NCI-H460 (cell line): ENCODE results near the gene WDR12. TPM values are rescaled to one million over a fixed set of nuclear protein-coding genes. Genes with fewer than 3 reads are reported as not detected.
"Not testable (repeated sequence)": the region's sequence is repeated elsewhere in the genome, so short reads cannot be mapped to it uniquely, and the experiment has no call there.

Source experiments
- DNase-seq: peaks from one replicate; pipeline ENCODE4 v3.0.0-alpha.2; 2016; ENCODE audit warnings: low read depth; ENCODE audit errors: extremely low read depth
- total RNA-seq: library from RNA; depleted of rRNA; stranded (reverse); fragments of >200 nt; shearing (Covaris generic); gene quantifications from 2 replicates; pipeline ENCODE4 v1.2.3, GENCODE V29; 2014

WDR12 gene
- total RNA-seq, 1 experiment from 2014 or later = 161 TPM

- not testable (repeated sequence) for DNase-seq
Measured at GRCh38 chr2:202905507-202905906, 6.0 kb downstream of the WDR12 start.

- DNase-seq = no peak
Measured at GRCh38 chr2:202885190-202885589, 26.3 kb downstream of the WDR12 start.

DNA sequence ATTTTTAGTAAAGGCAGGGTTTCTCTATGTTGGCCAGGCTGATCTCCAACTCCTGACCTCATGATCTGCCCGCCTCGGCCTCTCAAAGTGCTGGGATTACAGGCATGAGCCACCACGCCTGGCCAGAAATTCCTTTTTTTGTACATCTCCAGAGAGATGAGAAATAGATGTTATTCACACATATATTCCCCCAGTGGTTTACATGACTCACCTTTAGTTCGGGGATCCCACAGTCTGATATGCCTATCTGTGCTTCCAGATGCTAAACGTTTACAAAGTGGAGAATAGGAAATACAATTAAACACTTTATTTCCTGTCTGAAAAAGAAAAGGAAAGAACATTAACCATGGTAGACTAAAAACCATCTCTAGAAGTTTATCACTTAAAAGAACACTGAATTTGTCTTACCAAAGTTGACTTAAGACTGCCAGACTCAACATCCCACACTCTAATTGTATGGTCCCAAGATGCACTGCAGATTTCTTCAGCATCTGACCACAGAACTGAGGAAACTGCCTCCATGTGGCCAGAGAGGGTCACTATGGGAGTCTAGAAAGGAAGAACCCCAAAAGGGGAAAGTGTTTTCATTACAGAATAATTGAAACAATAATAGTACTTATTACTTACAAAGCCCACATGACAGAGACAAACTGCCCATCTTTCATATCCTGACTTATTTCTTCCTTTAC is 27.3 kb downstream of the WDR12 start:
- no peak for DNase-seq

- DNase-seq = no peak
Measured at GRCh38 chr2:202881570-202881969, 29.9 kb downstream of the WDR12 start.

DNA sequence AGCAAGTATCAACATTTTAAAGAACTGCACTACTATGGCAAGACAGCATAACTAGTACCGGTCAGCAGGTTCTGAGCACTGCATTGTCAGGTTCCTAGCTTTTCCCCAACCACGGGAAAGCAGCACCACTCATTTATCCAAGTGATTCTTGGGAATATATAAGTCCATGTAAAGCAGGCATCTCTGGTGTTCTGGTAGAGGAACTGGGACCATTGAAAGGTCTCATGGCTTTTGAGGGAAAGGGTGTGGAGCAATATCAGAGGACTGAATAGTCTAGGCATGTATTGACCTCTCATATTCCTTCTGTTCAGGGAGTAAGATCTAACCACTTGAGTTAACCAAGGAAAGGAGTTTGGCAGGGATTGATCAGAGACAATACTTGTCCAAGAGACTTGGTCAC is 33.8 kb downstream of the WDR12 start:
- no peak for DNase-seq

GRCh38 chr2:202871300-202872141 is 40.0 kb downstream of the WDR12 start, which contains the start of gene ICA1L:
Gene ICA1L, minus strand, starts transcription at chr2:202871766. Its CDS starts 42,757 bp downstream, at chr2:202829009.
- DNase-seq = peak; percentile 43

- peak; percentile 56 for DNase-seq
Measured at GRCh38 chr2:202870431-202871299, 40.8 kb downstream of the WDR12 start.

GRCh38 chr2:202861987-202862386 is 49.5 kb downstream of the WDR12 start:
- no peak for DNase-seq

DNA sequence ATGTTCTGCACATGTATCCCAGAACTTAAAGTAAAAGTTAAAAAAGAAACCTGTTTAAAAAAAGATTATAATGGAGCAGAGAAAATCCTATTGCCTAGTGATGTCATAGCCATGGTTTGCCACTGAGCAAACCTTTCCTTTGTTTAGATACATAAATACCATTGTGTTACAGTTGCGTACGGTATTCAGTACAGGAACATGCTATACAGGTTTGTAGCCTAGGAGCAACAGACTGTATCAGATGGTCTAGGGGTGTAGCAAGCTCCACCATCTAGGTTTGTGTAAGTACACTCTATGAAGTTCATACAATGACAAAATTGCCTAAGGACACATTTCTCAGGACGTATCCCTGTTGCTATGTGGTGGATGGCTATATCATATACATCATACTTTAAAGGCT is 52.9 kb downstream of the WDR12 start:
- no peak for DNase-seq

DNA sequence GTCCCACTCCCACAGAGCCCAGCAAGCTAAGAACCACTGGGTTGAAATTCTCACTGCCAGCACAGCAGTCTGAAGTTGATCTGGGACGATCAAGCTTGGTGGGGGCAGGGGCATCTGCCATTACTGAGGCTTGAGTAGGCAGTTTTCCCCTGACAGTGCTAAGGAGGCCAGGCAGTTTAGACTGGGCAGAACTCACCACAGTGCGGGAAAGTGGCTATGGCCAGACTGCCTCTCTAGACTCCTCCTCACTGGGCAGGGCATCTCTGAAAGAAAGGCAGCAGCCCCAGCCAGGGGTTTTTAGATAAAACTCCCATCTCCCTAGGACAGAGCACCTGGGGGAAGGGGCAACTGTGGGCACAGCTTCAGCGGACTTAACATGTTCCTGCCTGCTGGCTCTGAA is 62.1 kb downstream of the WDR12 start:
- not testable (repeated sequence) for DNase-seq

GRCh38 chr2:202848813-202849212 is 62.7 kb downstream of the WDR12 start:
- DNase-seq = no peak

DNA sequence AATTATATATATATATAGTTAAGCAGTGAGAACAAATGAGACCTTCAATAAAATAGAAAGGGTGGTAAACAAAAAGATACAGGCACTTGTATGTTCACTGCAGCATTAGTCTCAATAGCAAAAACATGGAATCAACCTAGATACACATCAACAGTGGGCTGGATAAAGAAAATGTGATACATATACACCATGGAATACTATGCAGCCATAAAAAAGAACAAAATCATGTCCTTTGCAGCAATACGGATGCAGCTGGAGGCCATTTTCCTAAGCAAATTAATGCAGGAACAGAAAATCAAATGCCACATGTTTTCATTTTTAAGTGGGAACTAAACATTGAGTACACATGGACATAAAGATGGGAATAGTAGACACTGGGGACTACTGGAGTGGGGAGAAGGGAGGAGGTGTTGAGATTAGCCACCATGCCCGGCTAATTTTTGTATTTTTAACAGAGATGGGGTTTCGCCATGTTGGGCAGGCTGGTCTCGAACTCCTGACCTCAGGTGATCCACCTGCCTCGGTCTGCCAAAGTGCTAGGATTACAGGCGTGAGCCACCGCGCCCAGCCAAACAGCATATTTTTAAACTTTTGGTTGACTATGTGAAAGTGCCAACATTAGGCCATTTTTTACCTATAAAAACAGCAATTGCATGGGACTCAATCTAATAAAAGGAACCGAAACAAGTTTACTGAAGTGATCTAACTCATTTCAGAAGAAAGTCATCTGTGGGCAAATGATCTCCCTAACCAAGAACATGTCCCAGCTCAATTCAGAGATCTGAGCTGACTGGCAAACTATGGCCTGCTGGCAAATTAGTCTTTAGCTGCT is 63.6 kb downstream of the WDR12 start:
- no peak for DNase-seq

DNA sequence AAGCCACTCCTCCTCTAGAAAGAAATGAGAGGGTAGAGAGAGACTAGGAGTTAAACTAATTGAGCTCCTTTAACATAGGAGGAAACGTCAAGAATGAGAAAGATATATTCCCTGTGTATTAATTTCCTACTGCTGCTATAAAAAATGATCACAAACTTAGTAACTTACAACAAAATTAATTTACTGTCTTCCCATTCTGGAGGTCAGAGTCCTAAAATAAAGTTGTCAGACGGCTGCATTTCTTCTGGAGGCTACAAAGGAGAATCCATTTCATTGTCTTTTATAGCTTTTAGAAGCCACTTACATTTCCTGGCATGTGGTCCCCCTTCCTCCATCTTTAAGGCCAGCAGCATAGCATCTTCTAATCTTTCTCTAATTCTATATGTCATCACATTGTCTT is 66.8 kb downstream of the WDR12 start:
- no peak for DNase-seq

DNA sequence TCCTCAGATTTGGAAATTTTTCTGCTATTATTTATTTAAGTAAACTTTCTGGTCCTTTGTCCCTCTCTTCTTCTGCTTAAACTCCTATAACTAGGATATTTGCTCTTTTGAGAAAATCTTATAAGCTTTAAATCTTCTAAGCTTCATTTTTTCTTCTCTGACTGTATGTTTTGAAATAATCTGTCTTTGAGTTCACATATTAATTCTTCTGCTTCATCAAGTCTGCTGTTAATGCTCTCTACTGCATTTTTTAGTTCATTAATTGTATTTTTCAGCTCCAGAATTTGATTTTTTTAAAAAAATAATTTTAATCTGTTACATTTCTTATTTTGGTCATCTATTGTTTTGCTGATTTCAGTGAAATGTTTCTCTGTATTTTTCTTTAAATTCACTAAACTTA is 68.8 kb downstream of the WDR12 start:
- DNase-seq = no peak

DNA sequence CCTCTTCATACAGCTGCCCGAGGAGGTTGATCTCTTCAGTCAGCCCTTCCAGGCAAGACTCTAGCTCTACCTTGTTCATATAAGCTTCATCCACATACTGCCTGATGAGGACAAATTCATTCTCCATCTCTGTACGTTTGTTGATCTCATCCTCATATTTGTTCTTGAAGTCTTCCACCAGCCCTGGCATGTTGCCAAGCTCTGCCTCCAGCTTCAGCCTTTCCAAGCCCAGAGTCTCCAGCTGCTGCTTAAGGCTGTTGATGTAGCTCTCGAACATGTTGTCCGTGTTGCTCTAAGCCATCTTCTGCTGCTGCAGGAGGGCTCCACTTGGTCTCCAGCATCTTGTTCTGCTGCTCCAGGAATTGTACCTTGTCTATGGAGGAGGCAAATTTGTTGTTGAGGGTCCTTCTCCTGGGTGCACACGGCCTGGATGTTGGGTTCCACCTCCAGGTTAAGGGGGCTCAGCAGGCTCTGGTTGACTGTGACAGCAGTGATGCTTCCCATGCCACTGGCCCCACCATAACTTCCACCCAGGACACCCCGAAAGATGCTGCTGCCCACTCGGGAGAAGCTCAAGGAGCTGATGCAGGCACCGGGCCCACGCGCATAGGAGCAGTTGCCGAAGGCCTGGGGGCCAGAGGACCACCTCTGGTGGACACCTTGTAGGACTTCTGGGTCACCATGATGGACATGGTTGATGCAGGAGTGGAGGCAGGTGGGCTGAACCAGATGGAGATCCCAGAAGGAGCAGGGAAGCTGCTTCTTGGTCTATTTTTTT is 70.2 kb downstream of the WDR12 start:
- no peak for DNase-seq

- DNase-seq = peak; percentile 71
Measured at GRCh38 chr2:202831242-202832220, 79.9 kb downstream of the WDR12 start.

GRCh38 chr2:202824901-202825300 is 86.6 kb downstream of the WDR12 start:
- no peak for DNase-seq
